WTC11 (cell line): ENCODE measurements around the gene TBX15.

ENCODE experiments used
- ATF1 ChIP-seq: sonication (generic); formaldehyde crosslinking; IDR thresholded peaks from 2 replicates; pipeline ENCODE4 v1.8.1; 2023; ENCODE audit warnings: mild to moderate bottlenecking, moderate library complexity, missing genetic modification reagents
- FOXP1 ChIP-seq: sonication (generic); formaldehyde crosslinking; IDR thresholded peaks from 2 replicates; pipeline ENCODE4 v1.8.0; 2022; ENCODE audit warnings: missing genetic modification reagents, mild to moderate bottlenecking, moderate library complexity, borderline replicate concordance
- ZNF425 ChIP-seq: fragments of 250-450 bp; sonication (Bioruptor Pico); conservative IDR thresholded peaks from 2 replicates; pipeline ENCODE4 v1.9.0; 2021; ENCODE audit warnings: mild to moderate bottlenecking
- TF ChIP-seq, protein P1 (sequence below): fragments of 200-600 bp; IDR thresholded peaks from 2 replicates; pipeline ENCODE4 v1.8.0; 2022; ENCODE audit warnings: antibody characterized with exemption

GRCh38 chr1:118918230-118918939 lies 69.8 kb downstream of the TBX15 start:
- TF ChIP-seq ZNF425 (CRISPR knock-in tag) (no peak), FOXP1 (CRISPR knock-in tag) (no peak), ATF1 (CRISPR knock-in tag) (no peak)
- TF ChIP-seq, protein P1, sequence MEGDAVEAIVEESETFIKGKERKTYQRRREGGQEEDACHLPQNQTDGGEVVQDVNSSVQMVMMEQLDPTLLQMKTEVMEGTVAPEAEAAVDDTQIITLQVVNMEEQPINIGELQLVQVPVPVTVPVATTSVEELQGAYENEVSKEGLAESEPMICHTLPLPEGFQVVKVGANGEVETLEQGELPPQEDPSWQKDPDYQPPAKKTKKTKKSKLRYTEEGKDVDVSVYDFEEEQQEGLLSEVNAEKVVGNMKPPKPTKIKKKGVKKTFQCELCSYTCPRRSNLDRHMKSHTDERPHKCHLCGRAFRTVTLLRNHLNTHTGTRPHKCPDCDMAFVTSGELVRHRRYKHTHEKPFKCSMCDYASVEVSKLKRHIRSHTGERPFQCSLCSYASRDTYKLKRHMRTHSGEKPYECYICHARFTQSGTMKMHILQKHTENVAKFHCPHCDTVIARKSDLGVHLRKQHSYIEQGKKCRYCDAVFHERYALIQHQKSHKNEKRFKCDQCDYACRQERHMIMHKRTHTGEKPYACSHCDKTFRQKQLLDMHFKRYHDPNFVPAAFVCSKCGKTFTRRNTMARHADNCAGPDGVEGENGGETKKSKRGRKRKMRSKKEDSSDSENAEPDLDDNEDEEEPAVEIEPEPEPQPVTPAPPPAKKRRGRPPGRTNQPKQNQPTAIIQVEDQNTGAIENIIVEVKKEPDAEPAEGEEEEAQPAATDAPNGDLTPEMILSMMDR, result no peak
